Measurements from ENCODE around the gene NOTO. TPM values are rescaled to one million over a fixed set of nuclear protein-coding genes. Genes with fewer than 3 reads are reported as not detected.

Gene NOTO
- total and polyA plus RNA-seq, 2 donors (not counting 1 experiment from before 2014, with no cell fraction given) = not detected

DNA sequence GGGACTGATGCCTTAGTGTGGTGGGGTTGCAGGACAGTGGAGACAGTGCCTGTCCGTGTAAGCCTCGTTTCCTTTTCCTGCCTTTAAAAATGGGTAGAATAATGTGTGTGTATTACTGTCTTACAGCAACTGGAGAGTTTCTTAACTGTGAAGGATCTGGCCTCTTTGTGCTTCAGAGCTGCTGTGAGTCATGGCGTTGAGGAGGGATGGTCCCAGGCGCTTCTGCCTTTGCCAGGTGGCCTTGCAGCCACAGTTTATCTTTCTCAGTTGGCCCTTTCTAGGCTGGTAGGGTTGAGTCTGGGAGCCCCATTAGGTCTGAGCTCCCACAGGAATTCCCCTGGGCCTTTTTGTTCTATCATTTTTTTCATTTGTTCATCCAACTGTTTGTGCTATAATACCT is 21.4 kb downstream of the NOTO start:
- no peaks in the 10 kb centered on the region for H3K27me3 Mint-ChIP-seq
- ChIA-PET POLR2A (no interaction called here), CTCF (interaction anchor here (0.9 to 1.4 kb wide), 2 partner anchors 9 to 12 kb away, joined by 3 to 5 read pairs; partner anchors contain the start of gene PRADC1)
- no peaks in the 10 kb centered on the region for H3K4me1 Mint-ChIP-seq
- Histone ChIP-seq H3K4me1 (ENCODE audit: control insufficient read depth in 2 of 2, insufficient read depth in 2 of 2, low read length in 2 of 2) (no peaks in the 10 kb centered on the region), H4K20me1 (ENCODE audit: control insufficient read depth, insufficient read depth, low read length, poor library complexity, severe bottlenecking) (peaks cover under 1% of the 10 kb centered on the region), H3K9ac (ENCODE audit: low read length) (no peak overlapping the region), H3K36me3 (replicated peaks in 1 of 2; ENCODE audit: control extremely low read depth in 1 of 2, control insufficient read depth in 1 of 2, extremely low read depth in 1 of 2, insufficient read depth in 2 of 2, low read length in 1 of 2) (peaks cover 0 to 51% of the 10 kb centered on the region in 2 experiments), H3K4me2 (replicated peaks; ENCODE audit: low read depth, low read length, poor library complexity, severe bottlenecking) (no peak overlapping the region), H3K27me3 (replicated peaks in 1 of 4; ENCODE audit: control extremely low read depth in 1 of 4, control insufficient read depth in 3 of 4, insufficient read depth in 4 of 4, low read length in 3 of 4) (no peaks in the 10 kb centered on the region), H3K79me2 (ENCODE audit: control insufficient read depth, insufficient read depth, low read length) (no peaks in the 10 kb centered on the region), H3K9me3 (ENCODE audit: control extremely low read depth in 1 of 3, control insufficient read depth in 2 of 3, insufficient read depth in 1 of 3, low read length in 2 of 3) (no peaks in the 10 kb centered on the region), H3K4me3 (ENCODE audit: control extremely low read depth in 1 of 5, extremely low read depth in 1 of 5, insufficient read depth in 1 of 5, low read depth in 2 of 5, low read length in 4 of 5) (no peak overlapping the region), H2AFZ (ENCODE audit: insufficient read depth, low read depth, low read length, poor library complexity, severe bottlenecking) (no peak overlapping the region), H3K27ac (ENCODE audit: low read length in 2 of 2) (no peak overlapping the region)
- ATAC-seq (ENCODE audit: low read depth) = no peak
- no peak for TF ChIP-seq EZH2 (IDR thresholded peaks at IDR 0.05; ENCODE audit: borderline replicate concordance, insufficient read depth, low read depth, low read length, poor library complexity, severe bottlenecking)
- TF ChIP-seq, protein P1, sequence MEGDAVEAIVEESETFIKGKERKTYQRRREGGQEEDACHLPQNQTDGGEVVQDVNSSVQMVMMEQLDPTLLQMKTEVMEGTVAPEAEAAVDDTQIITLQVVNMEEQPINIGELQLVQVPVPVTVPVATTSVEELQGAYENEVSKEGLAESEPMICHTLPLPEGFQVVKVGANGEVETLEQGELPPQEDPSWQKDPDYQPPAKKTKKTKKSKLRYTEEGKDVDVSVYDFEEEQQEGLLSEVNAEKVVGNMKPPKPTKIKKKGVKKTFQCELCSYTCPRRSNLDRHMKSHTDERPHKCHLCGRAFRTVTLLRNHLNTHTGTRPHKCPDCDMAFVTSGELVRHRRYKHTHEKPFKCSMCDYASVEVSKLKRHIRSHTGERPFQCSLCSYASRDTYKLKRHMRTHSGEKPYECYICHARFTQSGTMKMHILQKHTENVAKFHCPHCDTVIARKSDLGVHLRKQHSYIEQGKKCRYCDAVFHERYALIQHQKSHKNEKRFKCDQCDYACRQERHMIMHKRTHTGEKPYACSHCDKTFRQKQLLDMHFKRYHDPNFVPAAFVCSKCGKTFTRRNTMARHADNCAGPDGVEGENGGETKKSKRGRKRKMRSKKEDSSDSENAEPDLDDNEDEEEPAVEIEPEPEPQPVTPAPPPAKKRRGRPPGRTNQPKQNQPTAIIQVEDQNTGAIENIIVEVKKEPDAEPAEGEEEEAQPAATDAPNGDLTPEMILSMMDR (IDR thresholded peaks at IDR 0.05) = no peak
- 89% methylated on average over 4 of the region's 4 CpGs for WGBS (ENCODE audit: insufficient coverage)
- intact Hi-C loops (cut with micrococcal nuclease) = no loop called here
- no peak for DNase-seq
- H3K4me3 Mint-ChIP-seq = no peak overlapping the region
- no peaks in the 10 kb centered on the region for H3K9me3 Mint-ChIP-seq (ENCODE audit: insufficient read depth)
- no peak overlapping the region for H3K27ac Mint-ChIP-seq

DNA sequence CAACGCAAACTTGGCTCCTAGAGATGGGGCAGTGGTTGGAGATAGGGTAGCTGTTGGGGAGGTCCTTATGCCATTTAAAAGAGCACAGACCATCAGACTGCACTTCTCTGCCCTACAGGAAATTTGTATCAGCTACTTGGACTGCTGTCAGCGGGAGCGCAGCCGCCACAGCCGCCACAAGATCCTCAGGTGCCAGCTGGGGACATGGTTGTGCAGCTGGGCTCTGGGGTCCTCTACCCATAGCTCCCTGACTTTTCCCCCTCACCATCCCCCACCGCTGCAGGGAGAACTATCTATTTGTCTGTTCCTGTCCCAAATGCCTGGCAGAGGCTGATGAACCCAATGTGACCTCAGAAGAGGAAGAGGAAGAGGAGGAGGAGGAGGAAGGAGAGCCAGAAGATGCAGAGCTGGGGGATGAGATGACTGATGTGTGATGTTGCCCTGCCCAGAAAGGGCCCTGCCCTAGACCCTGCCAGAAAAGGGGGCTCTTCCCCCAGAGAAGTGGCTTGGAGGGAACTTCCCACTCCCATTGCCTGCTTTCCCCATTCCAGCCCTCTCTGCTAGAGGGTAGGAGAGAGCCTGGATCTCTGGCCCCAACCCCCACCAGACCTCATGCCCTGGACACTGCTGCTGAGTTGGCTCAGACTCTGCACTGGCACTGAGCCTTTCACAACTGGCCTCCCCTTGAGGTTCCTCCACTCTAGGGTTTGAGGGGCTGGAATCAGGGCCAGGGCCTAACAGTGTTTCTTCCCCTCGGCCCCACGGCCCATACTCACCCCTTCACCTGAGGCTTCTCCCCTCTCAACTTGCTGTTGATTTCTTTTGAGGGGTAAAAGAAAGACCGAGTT is 23.4 kb downstream of the NOTO start:
- Mint-ChIP-seq H3K27me3 (no peaks in the 10 kb centered on the region), H3K9me3 (ENCODE audit: insufficient read depth) (no peaks in the 10 kb centered on the region), H3K4me1 (no peaks in the 10 kb centered on the region), H3K4me3 (no peak overlapping the region), H3K27ac (no peak overlapping the region)
- Histone ChIP-seq H3K9ac (ENCODE audit: low read length) (no peak overlapping the region), H3K9me3 (ENCODE audit: control extremely low read depth in 1 of 3, control insufficient read depth in 2 of 3, insufficient read depth in 1 of 3, low read length in 2 of 3) (no peaks in the 10 kb centered on the region), H3K27me3 (replicated peaks in 1 of 4; ENCODE audit: control extremely low read depth in 1 of 4, control insufficient read depth in 3 of 4, insufficient read depth in 4 of 4, low read length in 3 of 4) (no peaks in the 10 kb centered on the region), H3K4me1 (ENCODE audit: control insufficient read depth in 2 of 2, insufficient read depth in 2 of 2, low read length in 2 of 2) (no peaks in the 10 kb centered on the region), H3K27ac (ENCODE audit: low read length in 2 of 2) (no peak overlapping the region), H2AFZ (ENCODE audit: insufficient read depth, low read depth, low read length, poor library complexity, severe bottlenecking) (no peak overlapping the region), H3K36me3 (replicated peaks in 1 of 2; ENCODE audit: control extremely low read depth in 1 of 2, control insufficient read depth in 1 of 2, extremely low read depth in 1 of 2, insufficient read depth in 2 of 2, low read length in 1 of 2) (peaks cover 0 to 39% of the 10 kb centered on the region in 2 experiments), H3K79me2 (ENCODE audit: control insufficient read depth, insufficient read depth, low read length) (no peaks in the 10 kb centered on the region), H4K20me1 (ENCODE audit: control insufficient read depth, insufficient read depth, low read length, poor library complexity, severe bottlenecking) (no peaks in the 10 kb centered on the region), H3K4me2 (replicated peaks; ENCODE audit: low read depth, low read length, poor library complexity, severe bottlenecking) (no peak overlapping the region), H3K4me3 (ENCODE audit: control extremely low read depth in 1 of 5, extremely low read depth in 1 of 5, insufficient read depth in 1 of 5, low read depth in 2 of 5, low read length in 4 of 5) (no peak overlapping the region)
- POLR2A ChIA-PET = no interaction called here
- TF ChIP-seq, protein P1 (IDR thresholded peaks at IDR 0.05) = no peak
- TF ChIP-seq EZH2 (IDR thresholded peaks at IDR 0.05; ENCODE audit: borderline replicate concordance, insufficient read depth, low read depth, low read length, poor library complexity, severe bottlenecking) = no peak
- CTCF ChIA-PET = interaction anchor here (0.9 kb wide), 1 partner anchor 13 kb away, joined by 4 read pairs; no protein-coding TSS in a partner anchor
- intact Hi-C loops (cut with micrococcal nuclease) = no loop called here
- DNase-seq (no peak), ATAC-seq (ENCODE audit: low read depth) (no peak)
- WGBS (ENCODE audit: insufficient coverage) = 48% methylated on average over 4 of the region's 9 CpGs

All from B cell (primary cell).